Large intestine (tissue), 3 donors: Measurements from ENCODE around the gene FOXE3. TPM values are rescaled to one million over a fixed set of nuclear protein-coding genes. Genes with fewer than 3 reads are reported as not detected.

Source experiments
- DNase-seq, 2 donors: peaks; one replicate each; pipeline versions ENCODE4 v3.0.0 to v3.0.0-alpha.2; 2013
- H3K27ac ChIP-seq: one replicate; pipeline ENCODE4 v1.5.1; 2013; ENCODE audit warnings: low read length
- H3K27me3 ChIP-seq: 2 replicates; pipeline ENCODE4 v1.6.1; 2013; ENCODE audit warnings: low read length; ENCODE audit not compliant: control insufficient read depth, insufficient read depth
- H3K36me3 ChIP-seq: 2 replicates; pipeline ENCODE4 v1.6.1; 2013; ENCODE audit warnings: low read length; ENCODE audit not compliant: control insufficient read depth, insufficient read depth
- H3K4me1 ChIP-seq: one replicate; pipeline ENCODE4 v1.6.1; 2013; ENCODE audit warnings: low read length; ENCODE audit not compliant: control insufficient read depth, insufficient read depth
- H3K4me3 ChIP-seq: one replicate; pipeline ENCODE4 v1.5.1; 2013; ENCODE audit warnings: low read length
- H3K9me3 ChIP-seq: one replicate; pipeline ENCODE4 v1.6.1; 2013; ENCODE audit warnings: mild to moderate bottlenecking, low read depth, low read length, moderate library complexity; ENCODE audit not compliant: control insufficient read depth
- WGBS: methylation state at CpG from one replicate; pipeline ENCODE4 v1.1.5; 2013; ENCODE audit warnings: low lambda C conversion rate; ENCODE audit not compliant: insufficient coverage; 5-methylcytosine and 5-hydroxymethylcytosine counted together
- polyA plus RNA-seq: library from polyadenylated mRNA; unstranded; fragments of 120-200 nt; gene quantifications from one replicate; pipeline ENCODE4 v1.2.1, GENCODE V29; 2013

The FOXE3 gene
- polyA plus RNA-seq, 1 donor = 0.09 TPM

DNA sequence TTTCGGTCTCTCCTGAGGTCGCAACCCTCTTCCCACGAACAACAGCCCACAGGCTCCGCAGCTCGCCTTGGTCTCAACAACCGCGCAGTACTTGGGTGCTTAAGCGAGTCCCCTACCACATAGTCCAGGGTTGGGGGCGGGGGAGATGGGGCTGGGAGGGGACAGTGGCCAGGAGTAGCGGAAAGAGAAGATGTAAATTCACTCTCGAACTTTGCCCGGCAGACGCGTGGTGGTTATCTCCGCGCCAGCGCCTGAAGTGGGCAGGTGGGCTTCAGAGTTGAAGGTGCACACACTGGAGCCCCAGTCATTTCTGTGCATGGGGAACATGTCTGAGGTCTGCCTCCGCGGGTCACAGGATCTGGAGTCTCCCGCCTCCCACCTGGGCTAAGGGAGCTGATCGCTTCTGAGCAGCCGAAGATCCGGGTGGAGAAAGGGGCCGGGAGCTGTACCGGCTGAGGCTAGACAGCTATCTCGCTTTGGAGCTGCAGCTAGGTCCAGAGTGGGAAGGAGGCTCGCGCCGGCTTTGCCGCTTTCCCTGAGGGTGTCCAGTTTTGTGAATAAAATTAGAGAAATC, 17.5 kb downstream of the FOXE3 start:
- Histone ChIP-seq H3K27ac (no peak overlapping the region), H3K27me3 (peaks cover 56% of the 10 kb centered on the region), H3K9me3 (peaks cover 3% of the 10 kb centered on the region), H3K4me3 (no peak overlapping the region), H3K4me1 (peaks cover 16% of the 10 kb centered on the region), H3K36me3 (no peaks in the 10 kb centered on the region)
- DNase-seq = peak in 1 of 2 donors; percentile 37
- WGBS = no CpG with 5 or more reads among the region's 30 CpGs

DNA sequence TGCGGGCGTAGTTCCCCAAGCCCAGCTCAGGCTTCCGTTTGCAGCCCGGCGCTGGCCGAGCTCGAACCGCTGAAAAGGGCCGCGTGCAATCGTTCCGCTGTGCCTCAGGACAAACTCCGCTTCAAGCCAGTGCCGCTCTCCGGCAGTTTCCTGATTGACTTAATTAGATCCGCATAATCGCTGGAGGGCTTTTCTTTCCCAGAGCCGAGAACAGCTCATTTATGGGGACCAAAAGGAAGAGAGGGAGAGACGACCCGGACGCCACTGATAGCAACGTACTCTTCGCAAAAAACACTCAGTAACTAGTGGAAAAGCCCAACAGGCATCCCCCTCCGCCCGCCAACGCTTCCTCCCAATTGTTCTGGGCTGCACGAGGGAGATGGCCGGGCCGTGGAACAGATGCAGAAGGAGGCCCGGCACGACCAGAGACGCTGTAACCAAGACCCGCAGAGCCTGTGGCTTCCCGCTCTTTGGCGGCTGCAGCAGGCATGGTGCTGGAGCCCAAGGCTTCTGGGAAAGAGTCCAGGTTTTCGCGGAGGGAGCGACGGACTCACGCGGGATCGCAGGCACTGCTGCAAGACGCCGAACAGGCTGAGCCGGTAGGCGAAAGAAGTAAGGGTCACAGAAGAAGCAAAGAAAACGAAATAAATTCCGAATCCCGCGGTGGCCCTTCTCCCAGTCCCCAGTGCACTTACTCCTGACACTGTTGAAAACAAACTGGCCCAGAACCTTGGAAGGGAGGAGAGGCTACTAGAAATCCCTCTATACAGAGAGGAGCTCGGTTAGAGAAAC, 18.2 kb downstream of the FOXE3 start:
- no peak overlapping the region for H3K27ac ChIP-seq
- H3K9me3 ChIP-seq = peaks cover 4% of the 10 kb centered on the region
- H3K36me3 ChIP-seq = no peaks in the 10 kb centered on the region
- peak in 1 of 2 donors; percentile 49 for DNase-seq
- H3K27me3 ChIP-seq = peaks cover 60% of the 10 kb centered on the region
- no peak overlapping the region for H3K4me3 ChIP-seq
- 49% methylated on average over 9 of the region's 51 CpGs for WGBS
- peaks cover 16% of the 10 kb centered on the region for H3K4me1 ChIP-seq

- peak overlapping the region; percentile 67 for H3K4me3 ChIP-seq
- WGBS = 83% methylated on average over 2 of the region's 6 CpGs
- no peaks in the 10 kb centered on the region for H3K36me3 ChIP-seq
- DNase-seq = no peak
- H3K4me1 ChIP-seq = peaks cover 19% of the 10 kb centered on the region
- peaks cover 6% of the 10 kb centered on the region for H3K9me3 ChIP-seq
- no peak overlapping the region for H3K27ac ChIP-seq
- H3K27me3 ChIP-seq = peaks cover 75% of the 10 kb centered on the region
Measured at GRCh38 chr1:47435506-47436303, 19.6 kb downstream of the FOXE3 start.

- peak; percentile 64 to 79 for DNase-seq
- WGBS = no CpG with 5 or more reads among the region's 23 CpGs
- peak overlapping the region; percentile 27 for H3K27ac ChIP-seq
- no peaks in the 10 kb centered on the region for H3K36me3 ChIP-seq
- peaks cover 19% of the 10 kb centered on the region for H3K4me1 ChIP-seq
- H3K27me3 ChIP-seq = peaks cover 80% of the 10 kb centered on the region
- H3K4me3 ChIP-seq = peak overlapping the region; percentile 67
- peaks cover 6% of the 10 kb centered on the region for H3K9me3 ChIP-seq
Measured at GRCh38 chr1:47436304-47436978, 20.4 kb downstream of the FOXE3 start.

DNA sequence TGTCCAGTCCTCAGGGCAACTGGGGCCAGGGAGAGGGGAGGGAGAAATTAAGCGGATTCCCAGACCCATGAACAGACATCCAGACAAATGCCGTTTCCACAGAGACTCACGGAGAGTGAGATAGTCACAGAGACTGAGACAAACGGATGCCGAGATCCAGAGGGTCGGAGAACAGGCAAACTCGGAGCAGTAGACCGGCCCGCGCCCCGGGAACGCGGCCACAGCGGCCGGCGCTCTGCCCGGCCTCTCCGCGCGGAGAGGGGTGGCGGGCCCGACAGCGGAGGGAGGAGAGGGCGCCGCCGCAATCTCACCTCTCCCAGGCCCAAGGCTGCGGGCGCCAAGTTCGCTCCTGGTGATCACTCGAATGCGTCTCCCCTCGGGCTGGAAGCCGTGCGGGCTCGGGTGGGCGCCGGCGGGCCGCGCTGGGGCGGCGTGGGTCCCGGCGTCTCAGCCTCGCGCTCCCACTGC, 20.9 kb downstream of the FOXE3 start:
- H3K9me3 ChIP-seq = peaks cover 6% of the 10 kb centered on the region
- no CpG with 5 or more reads among the region's 46 CpGs for WGBS
- peaks cover 19% of the 10 kb centered on the region for H3K4me1 ChIP-seq
- H3K4me3 ChIP-seq = peak overlapping the region; percentile 67
- H3K27me3 ChIP-seq = peaks cover 85% of the 10 kb centered on the region
- peak overlapping the region; percentile 83 for H3K27ac ChIP-seq
- DNase-seq = peak in 1 of 2 donors; percentile 74
- H3K36me3 ChIP-seq = no peaks in the 10 kb centered on the region

- Histone ChIP-seq H3K9me3 (peaks cover 6% of the 10 kb centered on the region), H3K4me1 (peaks cover 16% of the 10 kb centered on the region), H3K27me3 (peaks cover 85% of the 10 kb centered on the region), H3K27ac (peak within 1 kb of the TSS; percentile 83), H3K4me3 (peak within 1 kb of the TSS; percentile 67), H3K36me3 (no peaks in the 10 kb centered on the region)
- peak; percentile 79 to 93 for DNase-seq
- WGBS = no CpG with 5 or more reads among the region's 80 CpGs
Measured at GRCh38 chr1:47437447-47438164, 21.5 kb downstream of the FOXE3 start, which contains the start of gene FOXD2. Gene FOXD2 (plus strand): TSS chr1:47438044. CDS start chr1:47438136, 92 bp downstream.

- no CpG with 5 or more reads among the region's 117 CpGs for WGBS
- no peak for DNase-seq
Measured at GRCh38 chr1:47438165-47439016, 22.3 kb downstream of the FOXE3 start.

DNA sequence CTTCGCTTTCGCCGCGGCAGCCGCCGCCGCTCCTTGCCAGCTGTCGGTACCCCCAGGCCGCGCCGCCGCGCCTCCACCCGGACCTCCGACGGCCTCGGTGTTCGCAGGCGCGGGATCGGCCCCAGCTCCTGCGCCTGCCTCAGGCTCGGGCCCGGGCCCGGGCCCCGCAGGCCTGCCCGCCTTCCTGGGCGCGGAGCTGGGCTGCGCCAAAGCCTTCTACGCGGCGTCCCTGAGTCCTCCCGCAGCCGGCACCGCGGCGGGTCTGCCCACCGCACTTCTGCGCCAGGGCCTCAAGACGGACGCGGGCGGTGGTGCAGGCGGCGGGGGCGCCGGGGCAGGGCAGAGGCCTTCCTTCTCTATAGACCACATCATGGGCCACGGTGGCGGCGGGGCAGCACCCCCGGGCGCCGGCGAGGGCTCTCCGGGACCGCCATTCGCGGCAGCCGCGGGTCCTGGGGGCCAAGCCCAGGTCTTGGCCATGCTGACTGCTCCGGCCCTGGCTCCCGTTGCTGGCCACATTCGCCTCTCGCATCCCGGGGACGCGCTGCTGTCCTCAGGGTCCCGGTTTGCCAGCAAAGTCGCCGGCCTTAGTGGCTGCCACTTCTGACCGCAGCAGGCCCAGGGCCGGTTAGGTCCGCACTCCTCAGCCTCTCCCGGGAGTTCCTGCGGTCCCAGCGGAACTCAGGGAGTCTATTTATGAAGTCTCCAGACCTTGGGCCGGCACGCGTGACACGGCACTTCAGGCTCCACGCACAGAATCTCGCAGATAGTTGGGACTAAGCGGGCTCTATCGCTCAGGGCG, 23.1 kb downstream of the FOXE3 start:
- no peak for DNase-seq
- no peak overlapping the region for H3K27ac ChIP-seq
- no CpG with 5 or more reads among the region's 86 CpGs for WGBS
- H3K4me3 ChIP-seq = no peak overlapping the region
- H3K9me3 ChIP-seq = peaks cover 3% of the 10 kb centered on the region
- peaks cover 85% of the 10 kb centered on the region for H3K27me3 ChIP-seq
- H3K4me1 ChIP-seq = peaks cover 8% of the 10 kb centered on the region
- no peaks in the 10 kb centered on the region for H3K36me3 ChIP-seq

More at GRCh38 chr1:47438165-47439016, 22.3 kb downstream of the FOXE3 start:
- H3K27me3 ChIP-seq = peaks cover 85% of the 10 kb centered on the region
- H3K4me3 ChIP-seq = peak overlapping the region; percentile 21
- no peaks in the 10 kb centered on the region for H3K36me3 ChIP-seq
- peaks cover 6% of the 10 kb centered on the region for H3K9me3 ChIP-seq
- no peak overlapping the region for H3K27ac ChIP-seq
- H3K4me1 ChIP-seq = peaks cover 10% of the 10 kb centered on the region
